Raji (cell line): ENCODE results near the gene TBX3.

Experiments used
- POLR2A ChIP-seq: IDR thresholded peaks from 2 replicates; pipeline ENCODE4 v1.6.1; 2011; ENCODE audit warnings: low read depth, low read length, control low read depth; ENCODE audit not compliant: insufficient read depth

The TBX3 gene

GRCh38 chr12:114666746-114667668 lies 17.0 kb downstream of the TBX3 start:
- no peak for TF ChIP-seq POLR2A

- TF ChIP-seq POLR2A: no peak
Observed at GRCh38 chr12:114665411-114666260, 18.3 kb downstream of the TBX3 start.

- no peak for TF ChIP-seq POLR2A
Observed at GRCh38 chr12:114664651-114665320, 19.2 kb downstream of the TBX3 start.

- TF ChIP-seq POLR2A: no peak
Observed at GRCh38 chr12:114662512-114663177, 21.3 kb downstream of the TBX3 start.

GRCh38 chr12:114661245-114661644 lies 22.7 kb downstream of the TBX3 start:
- TF ChIP-seq POLR2A: no peak

GRCh38 chr12:114659084-114659483 lies 24.9 kb downstream of the TBX3 start:
- no peak for TF ChIP-seq POLR2A

GRCh38 chr12:114658002-114658441 lies 26.0 kb downstream of the TBX3 start:
- no peak for TF ChIP-seq POLR2A

GRCh38 chr12:114657597-114657920 lies 26.4 kb downstream of the TBX3 start:
- TF ChIP-seq POLR2A: no peak

GRCh38 chr12:114656906-114657596 lies 26.9 kb downstream of the TBX3 start:
- no peak for TF ChIP-seq POLR2A

GRCh38 chr12:114655934-114656749 lies 27.8 kb downstream of the TBX3 start:
- no peak for TF ChIP-seq POLR2A

GRCh38 chr12:114649585-114649984 lies 34.4 kb downstream of the TBX3 start:
- TF ChIP-seq POLR2A: no peak

GRCh38 chr12:114648711-114649110 lies 35.3 kb downstream of the TBX3 start:
- TF ChIP-seq POLR2A: no peak

- TF ChIP-seq POLR2A: no peak
Observed at GRCh38 chr12:114638790-114639435, 45.1 kb downstream of the TBX3 start.

- no peak for TF ChIP-seq POLR2A
Observed at GRCh38 chr12:114636723-114637480, 47.1 kb downstream of the TBX3 start.
